Measurements from ENCODE around the gene DOCK1.

- TF ChIP-seq POLR2A (IDR thresholded peaks at IDR 0.05; ENCODE audit: extremely low read depth, insufficient read length) = no peak
- no peak for TF ChIP-seq CTCF (IDR thresholded peaks at IDR 0.05; ENCODE audit: low read depth, low read length)
- TF ChIP-seq MYC (IDR thresholded peaks at IDR 0.05; ENCODE audit: low read depth, low read length) = no peak
Observed at GRCh38 chr10:127151541-127151940, 246.3 kb downstream of the DOCK1 start.

All from NB4 (cell line).